Ishikawa (cell line): Measurements from ENCODE around the gene SLC6A13.

Source experiments
- MAX ChIP-seq: IDR thresholded peaks from 2 replicates; pipeline ENCODE4 v1.6.1; 2012
- REST ChIP-seq: IDR thresholded peaks from 2 replicates; pipeline ENCODE4 v1.6.1; 2012; ENCODE audit warnings: low read depth, mild to moderate bottlenecking
- TAF1 ChIP-seq: IDR thresholded peaks from 2 replicates; pipeline ENCODE4 v1.6.1; 2012; ENCODE audit warnings: low read depth, mild to moderate bottlenecking
- YY1 ChIP-seq: IDR thresholded peaks from 2 replicates; pipeline ENCODE4 v1.6.1; 2012; ENCODE audit warnings: low read depth

GRCh38 chr12:288687-289086 is 26.1 kb upstream of the SLC6A13 start:
- TF ChIP-seq MAX = no peak
- no peak for TF ChIP-seq TAF1
- TF ChIP-seq YY1 = no peak
- no peak for TF ChIP-seq REST
